H1 (cell line): ENCODE results near the gene SCG3.
"Not testable (repeated sequence)": the region's sequence is repeated elsewhere in the genome, so short reads cannot be mapped to it uniquely, and the experiment has no call there.

Experiments used
- GABPA ChIP-seq: IDR thresholded peaks from 2 replicates; pipeline ENCODE4 v1.6.1; 2011; ENCODE audit warnings: mild to moderate bottlenecking, low read length, moderate library complexity, borderline replicate concordance; ENCODE audit not compliant: insufficient read depth
- POLR2AphosphoS5 ChIP-seq: IDR thresholded peaks from 2 replicates; pipeline ENCODE4 v1.6.1; 2011; ENCODE audit warnings: low read depth, low read length
- SP1 ChIP-seq: IDR thresholded peaks from 2 replicates; pipeline ENCODE4 v1.6.1; 2011; ENCODE audit warnings: low read depth, low read length
- TF ChIP-seq, protein P1 (sequence below), 3 experiments: IDR thresholded peaks; 1 replicate in 2 of 3; 2 replicates in 1 of 3; pipeline versions ENCODE4 v1.5.1 to v1.6.1; 2011; ENCODE audit warnings: low read length in 3 of 3, mild to moderate bottlenecking in 3 of 3, inconsistent platforms in 2 of 3, low read depth in 1 of 3, moderate library complexity in 1 of 3; ENCODE audit not compliant: insufficient read depth in 1 of 3; ENCODE audit errors: control extremely low read depth in 1 of 3

DNA sequence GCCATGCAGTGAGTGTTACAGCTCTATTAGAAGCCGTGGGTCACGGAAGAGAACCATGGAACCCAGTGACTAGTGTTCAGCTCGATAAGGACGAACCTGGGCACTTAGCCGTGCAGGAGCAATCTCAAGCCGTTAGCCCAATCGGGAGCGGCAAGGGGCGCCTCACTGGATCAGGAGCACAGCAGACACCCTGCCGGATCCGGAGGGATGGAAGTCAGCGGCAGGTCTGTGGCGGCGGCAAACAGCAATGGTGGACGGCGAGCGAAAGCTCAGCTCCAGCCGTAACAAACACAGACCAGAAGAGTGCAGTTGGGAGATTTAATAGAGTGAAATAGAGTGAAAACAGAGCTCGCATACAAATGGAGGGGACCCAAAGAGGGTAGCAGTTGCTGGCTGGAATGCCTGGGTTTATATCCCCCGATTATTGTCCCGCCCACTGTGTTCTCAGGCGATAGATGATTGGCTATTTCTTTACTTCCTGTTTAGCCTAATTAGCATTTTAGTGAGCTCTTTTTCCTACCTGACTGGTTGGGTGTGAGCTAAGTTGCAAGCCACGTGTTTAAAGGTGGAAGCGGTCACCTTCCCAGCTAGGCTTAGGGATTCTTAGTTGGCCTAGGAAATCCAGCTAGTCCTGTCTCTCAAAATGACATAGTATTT is 25.8 kb upstream of the SCG3 start:
- TF ChIP-seq, protein P1, sequence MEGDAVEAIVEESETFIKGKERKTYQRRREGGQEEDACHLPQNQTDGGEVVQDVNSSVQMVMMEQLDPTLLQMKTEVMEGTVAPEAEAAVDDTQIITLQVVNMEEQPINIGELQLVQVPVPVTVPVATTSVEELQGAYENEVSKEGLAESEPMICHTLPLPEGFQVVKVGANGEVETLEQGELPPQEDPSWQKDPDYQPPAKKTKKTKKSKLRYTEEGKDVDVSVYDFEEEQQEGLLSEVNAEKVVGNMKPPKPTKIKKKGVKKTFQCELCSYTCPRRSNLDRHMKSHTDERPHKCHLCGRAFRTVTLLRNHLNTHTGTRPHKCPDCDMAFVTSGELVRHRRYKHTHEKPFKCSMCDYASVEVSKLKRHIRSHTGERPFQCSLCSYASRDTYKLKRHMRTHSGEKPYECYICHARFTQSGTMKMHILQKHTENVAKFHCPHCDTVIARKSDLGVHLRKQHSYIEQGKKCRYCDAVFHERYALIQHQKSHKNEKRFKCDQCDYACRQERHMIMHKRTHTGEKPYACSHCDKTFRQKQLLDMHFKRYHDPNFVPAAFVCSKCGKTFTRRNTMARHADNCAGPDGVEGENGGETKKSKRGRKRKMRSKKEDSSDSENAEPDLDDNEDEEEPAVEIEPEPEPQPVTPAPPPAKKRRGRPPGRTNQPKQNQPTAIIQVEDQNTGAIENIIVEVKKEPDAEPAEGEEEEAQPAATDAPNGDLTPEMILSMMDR (IDR thresholded peaks at IDR 0.05; ENCODE audit: control extremely low read depth in 1 of 3, insufficient read depth in 1 of 3, low read depth in 1 of 3, low read length in 3 of 3) = not testable (repeated sequence)
- TF ChIP-seq POLR2AphosphoS5, GABPA, SP1: not testable (repeated sequence)
